ENCODE results near the gene MRM2.

The MRM2 gene

GRCh38 chr7:2198206-2198605, 43.8 kb downstream of the MRM2 start:
- TF ChIP-seq CTCF (conservative IDR thresholded peaks at IDR 0.05; ENCODE audit: low read depth, low read length): no peak
- Histone ChIP-seq H3K79me2 (ENCODE audit: insufficient read depth, low read depth) (no peaks in the 10 kb centered on the region), H3K27me3 (ENCODE audit: insufficient read depth, low read depth) (no peaks in the 10 kb centered on the region), H3K36me3 (ENCODE audit: insufficient read depth) (peaks cover 3% of the 10 kb centered on the region; the same call in 1 of the 2 replicates), H3K4me1 (ENCODE audit: low read depth, poor library complexity, severe bottlenecking) (no peaks in the 10 kb centered on the region), H3K27ac (no peak overlapping the region), H3K4me3 (IDR thresholded peaks at IDR 0.05; ENCODE audit: insufficient read depth, low read depth, low read length) (no peak overlapping the region), H4K20me1 (ENCODE audit: insufficient read depth) (no peaks in the 10 kb centered on the region), H3K4me2 (no peak overlapping the region), H3K9ac (no peak overlapping the region), H2AFZ (ENCODE audit: low read depth) (no peak overlapping the region)

GRCh38 chr7:2197436-2198155, 44.4 kb downstream of the MRM2 start:
- Histone ChIP-seq H3K4me1 (ENCODE audit: low read depth, poor library complexity, severe bottlenecking) (no peaks in the 10 kb centered on the region), H3K27me3 (ENCODE audit: insufficient read depth, low read depth) (no peaks in the 10 kb centered on the region), H3K79me2 (ENCODE audit: insufficient read depth, low read depth) (no peaks in the 10 kb centered on the region), H4K20me1 (ENCODE audit: insufficient read depth) (no peaks in the 10 kb centered on the region), H3K36me3 (ENCODE audit: insufficient read depth) (peaks cover 3% of the 10 kb centered on the region; the same call in 1 of the 2 replicates), H3K4me3 (IDR thresholded peaks at IDR 0.05; ENCODE audit: insufficient read depth, low read depth, low read length) (no peak overlapping the region), H3K9ac (no peak overlapping the region), H3K27ac (no peak overlapping the region), H3K4me2 (no peak overlapping the region), H2AFZ (ENCODE audit: low read depth) (no peak overlapping the region)
- no peak for TF ChIP-seq CTCF (conservative IDR thresholded peaks at IDR 0.05; ENCODE audit: low read depth, low read length)

- H2AFZ ChIP-seq (ENCODE audit: low read depth): no peak overlapping the region
- H3K4me3 ChIP-seq (IDR thresholded peaks at IDR 0.05; ENCODE audit: insufficient read depth, low read depth, low read length): no peak overlapping the region
- no peak overlapping the region for H3K9ac ChIP-seq
- H3K4me2 ChIP-seq: no peak overlapping the region
- no peaks in the 10 kb centered on the region for H3K27me3 ChIP-seq (ENCODE audit: insufficient read depth, low read depth)
- H3K27ac ChIP-seq: no peak overlapping the region
- no peaks in the 10 kb centered on the region for H3K4me1 ChIP-seq (ENCODE audit: low read depth, poor library complexity, severe bottlenecking)
- H3K79me2 ChIP-seq (ENCODE audit: insufficient read depth, low read depth): no peaks in the 10 kb centered on the region
- H4K20me1 ChIP-seq (ENCODE audit: insufficient read depth): no peaks in the 10 kb centered on the region
- TF ChIP-seq CTCF (conservative IDR thresholded peaks at IDR 0.05; ENCODE audit: low read depth, low read length): no peak
- peaks cover 3% of the 10 kb centered on the region; the same call in 1 of the 2 replicates for H3K36me3 ChIP-seq (ENCODE audit: insufficient read depth)
Observed at GRCh38 chr7:2196381-2197378, 45.3 kb downstream of the MRM2 start.

GRCh38 chr7:2195400-2196246, 46.4 kb downstream of the MRM2 start:
- H3K4me1 ChIP-seq (ENCODE audit: low read depth, poor library complexity, severe bottlenecking): no peaks in the 10 kb centered on the region
- H3K27ac ChIP-seq: no peak overlapping the region
- peaks cover 3% of the 10 kb centered on the region; the same call in 1 of the 2 replicates for H3K36me3 ChIP-seq (ENCODE audit: insufficient read depth)
- no peaks in the 10 kb centered on the region for H3K79me2 ChIP-seq (ENCODE audit: insufficient read depth, low read depth)
- H2AFZ ChIP-seq (ENCODE audit: low read depth): no peak overlapping the region
- no peaks in the 10 kb centered on the region for H3K27me3 ChIP-seq (ENCODE audit: insufficient read depth, low read depth)
- TF ChIP-seq CTCF (conservative IDR thresholded peaks at IDR 0.05; ENCODE audit: low read depth, low read length): no peak
- H3K4me3 ChIP-seq (IDR thresholded peaks at IDR 0.05; ENCODE audit: insufficient read depth, low read depth, low read length): no peak overlapping the region
- no peak overlapping the region for H3K9ac ChIP-seq
- H4K20me1 ChIP-seq (ENCODE audit: insufficient read depth): no peaks in the 10 kb centered on the region
- no peak overlapping the region for H3K4me2 ChIP-seq

Data from KMS-11 (cell line).